DOHH2 (cell line): ENCODE measurements around the gene VPS37B.
A peak's percentile ranks its signal among the peaks of the same experiment; 100 is the strongest.

Source experiments
- H3F3A ChIP-seq: fragments of 200-600 bp; sonication (generic), shearing (Covaris generic); 2 replicates; pipeline ENCODE4 v1.6.0; 2016; ENCODE audit warnings: antibody characterized with exemption, mild to moderate bottlenecking; ENCODE audit not compliant: control insufficient read depth, insufficient read depth
- H3K27ac ChIP-seq: fragments of 200-600 bp; sonication (generic); 2 replicates; pipeline ENCODE4 v1.5.1; 2014; ENCODE audit warnings: low read depth, mild to moderate bottlenecking, low read length, moderate library complexity
- H3K27me3 ChIP-seq: fragments of 200-600 bp; sonication (generic); 2 replicates; pipeline ENCODE4 v1.6.1; 2014; ENCODE audit warnings: mild to moderate bottlenecking, low read length, mixed read lengths; ENCODE audit not compliant: control insufficient read depth
- H3K36me3 ChIP-seq: fragments of 200-600 bp; sonication (generic); 2 replicates; pipeline ENCODE4 v1.6.1; 2014; ENCODE audit warnings: mild to moderate bottlenecking, low read length, moderate library complexity, mixed read lengths; ENCODE audit not compliant: control insufficient read depth
- H3K4me1 ChIP-seq: fragments of 200-600 bp; sonication (generic); 2 replicates; pipeline ENCODE4 v1.6.1; 2014; ENCODE audit warnings: mild to moderate bottlenecking, low read length, mixed read lengths; ENCODE audit not compliant: control insufficient read depth
- H3K4me2 ChIP-seq: fragments of 200-600 bp; sonication (generic); 2 replicates; pipeline ENCODE4 v1.6.0; 2014; ENCODE audit warnings: mild to moderate bottlenecking, low read length, moderate library complexity
- H3K4me3 ChIP-seq: fragments of 200-600 bp; sonication (generic); 2 replicates; pipeline ENCODE4 v1.5.1; 2014; ENCODE audit warnings: mild to moderate bottlenecking, low read length, mixed read lengths
- H3K79me2 ChIP-seq: fragments of 200-600 bp; sonication (generic); 2 replicates; pipeline ENCODE4 v1.6.1; 2014; ENCODE audit warnings: mild to moderate bottlenecking, low read length, mixed read lengths; ENCODE audit not compliant: control insufficient read depth
- H3K9me2 ChIP-seq: fragments of 200-600 bp; sonication (generic); replicated peaks from 2 replicates; pipeline ENCODE4 v1.6.1; 2014; ENCODE audit warnings: mild to moderate bottlenecking, low read length, mixed read lengths; ENCODE audit not compliant: control insufficient read depth
- H3K9me3 ChIP-seq: fragments of 200-600 bp; sonication (generic); 2 replicates; pipeline ENCODE4 v1.6.1; 2014; ENCODE audit warnings: antibody characterized with exemption, low read length, mixed read lengths; ENCODE audit not compliant: control insufficient read depth, insufficient read depth
- H4K20me1 ChIP-seq: fragments of 200-600 bp; sonication (generic); 2 replicates; pipeline ENCODE4 v1.6.0; 2014; ENCODE audit warnings: low read depth, mild to moderate bottlenecking, antibody characterized with exemption, low read length, moderate library complexity; ENCODE audit not compliant: control insufficient read depth, insufficient read depth
- CTCF ChIP-seq: fragments of 200-600 bp; sonication (generic); IDR thresholded peaks from one replicate; pipeline ENCODE4 v1.5.1; 2014; ENCODE audit warnings: antibody characterized with exemption, mild to moderate bottlenecking, low read depth, low read length; ENCODE audit not compliant: poor library complexity, severe bottlenecking
- EZH2phosphoT487 ChIP-seq: fragments of 200-600 bp; sonication (generic); IDR thresholded peaks from 2 replicates; pipeline ENCODE4 v1.6.1; 2017; ENCODE audit warnings: borderline replicate concordance, mild to moderate bottlenecking, antibody characterized with exemption, low read length, moderate library complexity, mixed read lengths

Gene VPS37B

GRCh38 chr12:122872815-122873361, 23.0 kb downstream of the VPS37B start:
- Histone ChIP-seq H3K4me3 (no peak overlapping the region), H3K9me3 (no peaks in the 10 kb centered on the region), H4K20me1 (no peaks in the 10 kb centered on the region), H3K4me1 (peaks cover 48% of the 10 kb centered on the region), H3K27me3 (peaks cover 3% of the 10 kb centered on the region; the same call in 1 of the 2 replicates), H3F3A (peaks cover 24% of the 10 kb centered on the region), H3K79me2 (no peaks in the 10 kb centered on the region), H3K27ac (no peak overlapping the region), H3K4me2 (no peak overlapping the region), H3K9me2 (no peaks in the 10 kb centered on the region), H3K36me3 (no peaks in the 10 kb centered on the region)
- TF ChIP-seq EZH2phosphoT487 = no peak
- no peak for TF ChIP-seq CTCF

- Histone ChIP-seq H3K4me2 (peak overlapping the region; percentile 74), H3K27ac (no peak overlapping the region), H3K4me1 (peaks cover 51% of the 10 kb centered on the region), H3K9me2 (no peaks in the 10 kb centered on the region), H3K36me3 (no peaks in the 10 kb centered on the region), H3K4me3 (peak overlapping the region; percentile 60), H3K79me2 (no peaks in the 10 kb centered on the region), H3K9me3 (no peaks in the 10 kb centered on the region), H3K27me3 (peaks cover 3% of the 10 kb centered on the region; the same call in 1 of the 2 replicates), H3F3A (peaks cover 24% of the 10 kb centered on the region), H4K20me1 (no peaks in the 10 kb centered on the region)
- TF ChIP-seq CTCF (no peak), EZH2phosphoT487 (no peak)
These were observed 23.8 kb downstream of the VPS37B start for GRCh38 chr12:122871851-122872780.

GRCh38 chr12:122870867-122871664, 24.9 kb downstream of the VPS37B start:
- TF ChIP-seq EZH2phosphoT487 (no peak), CTCF (no peak)
- no peaks in the 10 kb centered on the region for H3K9me2 ChIP-seq
- H3K4me2 ChIP-seq = peak overlapping the region; percentile 74
- H3K27me3 ChIP-seq = peaks cover 3% of the 10 kb centered on the region; the same call in 1 of the 2 replicates
- H3K9me3 ChIP-seq = no peaks in the 10 kb centered on the region
- peaks cover 50% of the 10 kb centered on the region for H3K4me1 ChIP-seq
- H3K4me3 ChIP-seq = peak overlapping the region; percentile 60
- H3F3A ChIP-seq = peaks cover 22% of the 10 kb centered on the region
- H3K27ac ChIP-seq = no peak overlapping the region
- H3K36me3 ChIP-seq = no peaks in the 10 kb centered on the region
- H3K79me2 ChIP-seq = no peaks in the 10 kb centered on the region
- H4K20me1 ChIP-seq = no peaks in the 10 kb centered on the region
